ENCODE data around the gene SFSWAP.
"Not testable (repeated sequence)": the region's sequence is repeated elsewhere in the genome, so short reads cannot be mapped to it uniquely, and the experiment has no call there.

Gene SFSWAP

DNA sequence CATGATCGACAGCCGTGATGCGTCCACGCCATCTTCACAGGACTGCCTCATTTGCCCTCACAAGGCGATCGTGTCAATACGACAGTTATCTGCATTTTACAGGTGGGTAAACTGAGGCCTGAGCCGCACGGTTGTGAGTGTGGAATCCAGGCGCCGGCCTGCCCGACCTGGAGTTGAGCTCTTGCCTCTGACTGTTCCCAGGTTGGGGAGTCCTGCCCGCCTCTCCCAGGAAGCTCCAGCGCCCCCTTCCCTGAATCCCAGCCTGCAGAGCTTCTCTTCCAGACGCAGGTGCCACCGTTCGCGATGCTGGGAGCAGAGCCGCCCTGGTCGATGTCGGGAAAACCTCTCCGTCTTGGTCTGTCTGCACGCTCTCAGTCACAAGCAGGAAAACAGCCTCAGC is 31.1 kb upstream of the SFSWAP start:
- not testable (repeated sequence) for DNase-seq (ENCODE audit: low spot score)

DNA sequence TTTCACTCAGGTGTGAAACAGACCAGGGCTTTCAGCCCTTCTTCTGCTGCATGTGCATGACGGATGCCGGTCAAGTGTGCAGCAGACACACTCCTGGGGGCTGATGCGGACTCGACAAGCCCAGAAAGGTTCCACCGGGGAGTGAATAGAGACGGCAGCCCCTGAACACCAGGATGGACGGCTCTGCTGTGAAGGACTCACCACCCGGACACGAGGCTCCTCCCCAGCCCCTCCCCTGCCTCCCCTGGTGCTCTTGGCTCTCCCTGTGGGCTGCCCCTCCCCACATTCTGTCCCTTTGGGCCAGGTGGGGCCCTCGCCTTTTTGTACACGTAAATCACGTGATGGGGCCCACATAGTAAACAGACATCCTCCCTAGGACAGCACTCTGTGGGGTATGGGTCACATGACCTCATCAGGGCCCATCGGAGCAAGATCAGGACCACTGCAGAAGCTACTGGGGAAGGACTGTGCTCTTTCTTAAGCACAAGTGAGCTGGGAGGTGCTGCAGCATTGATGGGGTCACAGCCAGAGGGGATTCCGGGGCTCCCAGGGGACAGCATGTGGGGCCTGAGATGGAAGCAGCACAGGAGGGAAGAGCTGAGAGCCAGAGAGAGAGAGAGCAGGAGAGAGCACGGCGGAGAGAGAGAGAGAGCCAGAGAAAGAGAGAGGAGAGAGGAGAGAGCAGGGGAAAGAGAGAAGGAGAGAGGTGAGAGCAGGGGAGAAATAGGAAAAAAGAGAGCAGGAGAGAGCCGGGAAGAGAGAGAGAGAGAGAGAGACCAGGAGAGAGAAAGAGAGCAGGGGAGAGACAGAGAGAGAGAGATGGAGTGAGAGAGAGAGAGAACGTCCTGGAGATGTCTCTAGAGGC is 30.3 kb upstream of the SFSWAP start:
- DNase-seq (ENCODE audit: low spot score): not testable (repeated sequence)

- no peak for DNase-seq (ENCODE audit: low spot score)
Measured at GRCh38 chr12:131681257-131681620, 29.7 kb upstream of the SFSWAP start.

- not testable (repeated sequence) for DNase-seq (ENCODE audit: low spot score)
Measured at GRCh38 chr12:131681746-131682509, 29.0 kb upstream of the SFSWAP start.

DNA sequence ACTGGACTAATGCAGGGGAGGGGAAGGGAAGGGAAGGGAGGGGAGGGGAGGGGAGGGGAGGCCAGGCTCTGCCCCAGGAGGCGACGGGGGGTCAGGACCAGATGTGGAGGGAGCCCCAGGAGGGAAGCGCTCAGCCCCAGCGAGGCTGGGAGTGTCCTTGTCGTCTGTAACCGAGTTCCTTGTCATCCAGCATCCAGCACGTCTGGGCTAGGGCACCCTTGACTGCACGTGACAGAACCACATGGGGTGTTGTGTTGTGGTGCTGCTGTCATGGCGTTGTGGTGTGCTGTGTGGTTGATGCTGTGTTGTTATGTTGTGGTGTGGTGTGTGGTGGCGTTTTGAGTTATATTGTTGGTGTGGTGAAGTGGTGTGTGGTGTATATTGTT is 28.4 kb upstream of the SFSWAP start:
- no peak for DNase-seq (ENCODE audit: low spot score)

DNA sequence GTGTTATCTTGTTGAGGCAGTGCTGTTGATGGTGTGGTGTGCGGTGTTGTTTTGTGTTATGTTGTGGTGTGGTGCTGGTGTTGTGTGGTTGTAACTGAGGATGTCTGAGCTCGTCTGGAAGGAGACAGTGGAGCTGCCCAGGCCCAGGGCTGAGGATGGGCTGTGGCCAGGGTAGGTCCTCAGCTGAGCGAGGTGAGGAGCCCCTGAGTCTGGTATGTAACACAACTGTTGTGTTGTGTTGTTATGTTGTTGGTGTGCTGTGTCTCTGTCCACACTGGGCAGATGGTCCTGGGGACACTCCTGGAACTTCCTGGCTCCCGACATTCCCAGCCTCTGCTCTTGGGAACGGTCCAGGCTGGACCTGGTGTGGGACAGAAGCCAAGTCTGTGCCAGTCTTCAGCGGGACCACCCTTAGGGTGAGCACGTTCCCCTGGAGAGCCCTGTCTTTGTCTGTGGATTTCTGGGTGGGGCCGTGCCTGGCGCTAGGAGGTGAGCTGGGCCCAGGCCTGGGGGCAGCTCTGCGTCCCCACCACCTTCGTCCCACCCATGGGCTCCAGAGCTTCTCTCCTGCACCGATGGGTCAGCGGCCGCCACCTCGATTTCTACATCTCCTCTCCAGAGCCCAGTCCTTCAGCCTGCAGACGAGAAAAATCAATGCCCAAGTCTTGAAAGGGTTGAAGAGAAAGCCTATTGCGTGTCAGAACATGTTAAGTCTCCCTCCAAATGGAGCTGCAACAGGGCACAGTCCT is 27.4 kb upstream of the SFSWAP start:
- DNase-seq (ENCODE audit: low spot score): no peak

GRCh38 chr12:131684015-131684725 is 26.7 kb upstream of the SFSWAP start:
- no peak for DNase-seq (ENCODE audit: low spot score)

DNA sequence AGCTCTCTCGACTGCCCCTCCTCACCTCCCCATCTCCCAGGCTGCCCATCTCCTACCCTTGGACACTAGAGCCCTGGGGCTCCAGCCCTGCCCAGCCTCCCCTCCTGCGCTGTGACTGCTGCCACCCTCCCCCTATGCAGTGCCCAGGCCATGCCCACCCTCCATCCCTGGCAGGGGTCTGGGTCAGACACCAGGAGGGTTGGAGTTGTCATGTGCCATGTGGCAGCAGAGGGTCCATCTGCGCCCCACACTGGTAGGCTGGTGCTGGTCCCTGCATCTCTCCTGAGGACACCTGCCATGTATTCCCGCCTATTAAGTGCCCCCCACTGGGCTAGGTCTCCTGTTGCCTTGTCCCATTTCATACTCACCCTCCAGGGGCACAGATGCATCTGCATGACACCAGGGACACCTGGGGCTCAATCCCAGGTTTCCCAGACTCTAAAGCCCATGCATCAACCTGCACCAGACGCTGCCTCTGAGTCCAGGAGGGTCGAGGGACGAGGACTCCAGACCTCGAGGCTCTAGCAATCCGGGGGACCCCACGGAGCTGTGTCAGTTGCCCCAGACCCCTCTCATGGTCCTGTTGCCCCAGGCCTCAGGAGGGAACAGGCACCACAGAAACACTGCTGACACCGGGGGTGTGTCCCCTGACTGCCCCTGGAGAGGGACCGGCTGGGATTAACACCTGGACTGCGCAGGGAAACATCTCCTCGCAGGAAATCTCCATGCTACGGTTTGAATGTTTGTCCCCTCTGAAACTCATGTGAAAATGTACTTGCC is 23.4 kb upstream of the SFSWAP start:
- DNase-seq (ENCODE audit: low spot score): no peak

GRCh38 chr12:131688131-131688844 is 22.6 kb upstream of the SFSWAP start:
- no peak for DNase-seq (ENCODE audit: low spot score)

DNA sequence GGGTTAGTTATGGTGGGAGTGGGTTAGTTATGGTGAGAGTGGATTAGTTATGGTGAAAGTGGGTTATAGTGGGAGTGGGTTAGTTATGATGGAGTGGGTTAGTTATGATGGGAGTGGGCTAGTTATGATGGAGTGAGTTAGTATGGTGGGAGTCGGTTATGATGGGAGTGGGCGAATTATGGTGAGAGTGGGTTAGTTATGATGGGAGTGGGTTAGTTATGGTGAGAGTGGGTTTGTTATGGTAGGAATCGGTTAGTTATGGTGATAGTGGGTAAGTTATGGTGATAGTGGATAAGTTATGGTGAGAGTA is 22.1 kb upstream of the SFSWAP start:
- DNase-seq (ENCODE audit: low spot score): no peak

GRCh38 chr12:131690320-131690719 is 20.6 kb upstream of the SFSWAP start:
- no peak for DNase-seq (ENCODE audit: low spot score)

- no peak for DNase-seq (ENCODE audit: low spot score)
Measured at GRCh38 chr12:131692431-131692830, 18.5 kb upstream of the SFSWAP start.

DNA sequence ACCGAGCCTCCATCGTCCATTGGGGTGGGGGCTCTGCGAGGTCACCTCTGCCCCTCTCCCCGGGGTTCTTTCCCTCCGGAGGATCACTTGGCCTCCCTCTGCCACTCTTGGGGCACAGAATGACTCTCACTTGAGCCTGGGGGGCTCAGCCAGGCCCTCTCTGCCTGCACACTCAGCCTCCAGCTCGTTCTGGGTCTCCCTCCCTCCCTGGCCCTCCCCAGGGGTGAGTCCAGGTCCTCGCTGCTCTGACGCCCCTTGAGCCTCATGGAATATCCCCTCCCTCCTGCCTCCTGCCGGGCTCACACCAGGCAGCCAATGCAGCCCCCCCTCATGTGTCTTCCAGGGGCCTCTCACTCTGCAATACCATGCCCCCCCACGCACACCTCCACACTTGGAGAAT is 17.7 kb upstream of the SFSWAP start:
- DNase-seq (ENCODE audit: low spot score): no peak

GRCh38 chr12:131694116-131694838 is 16.6 kb upstream of the SFSWAP start:
- no peak for DNase-seq (ENCODE audit: low spot score)

DNA sequence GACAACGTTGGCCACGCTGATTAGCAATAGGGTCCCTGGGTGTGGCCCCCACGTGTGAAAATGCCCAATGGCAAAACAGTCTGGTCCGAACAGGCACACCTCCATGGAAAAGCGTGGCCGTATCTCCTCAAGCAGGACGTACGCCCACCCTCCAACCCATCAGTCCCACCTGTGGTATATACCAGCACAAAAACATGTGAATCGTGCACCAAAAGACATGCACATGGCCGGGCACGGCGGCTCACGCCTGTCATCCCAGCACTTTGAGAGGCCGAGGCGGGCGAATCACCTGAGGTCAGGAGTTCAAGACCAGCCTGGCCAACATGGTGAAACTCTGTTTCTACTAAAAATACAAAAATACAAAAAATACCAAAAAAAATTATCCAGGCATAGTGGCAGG is 14.9 kb upstream of the SFSWAP start:
- DNase-seq (ENCODE audit: low spot score): no peak

DNA sequence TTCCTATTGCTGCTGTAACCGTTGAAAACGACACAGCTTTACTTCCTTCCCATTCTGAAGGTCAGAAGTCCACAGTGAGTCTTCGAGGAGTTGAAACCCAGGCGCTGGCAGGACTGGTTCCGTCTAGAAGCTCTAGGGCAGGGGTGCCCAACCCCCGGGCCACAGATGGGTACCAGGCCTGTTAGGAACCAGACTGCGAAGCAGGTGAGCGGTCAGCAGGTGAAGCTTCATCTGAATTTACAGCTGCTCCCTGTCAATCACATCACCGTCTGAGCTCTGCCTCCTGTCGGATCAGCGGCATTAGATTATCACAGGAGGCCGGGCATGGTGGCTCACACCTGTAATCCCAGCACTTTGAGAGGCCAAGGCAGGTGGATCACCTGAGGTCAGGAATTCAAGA is 12.6 kb upstream of the SFSWAP start:
- no peak for DNase-seq (ENCODE audit: low spot score)

DNA sequence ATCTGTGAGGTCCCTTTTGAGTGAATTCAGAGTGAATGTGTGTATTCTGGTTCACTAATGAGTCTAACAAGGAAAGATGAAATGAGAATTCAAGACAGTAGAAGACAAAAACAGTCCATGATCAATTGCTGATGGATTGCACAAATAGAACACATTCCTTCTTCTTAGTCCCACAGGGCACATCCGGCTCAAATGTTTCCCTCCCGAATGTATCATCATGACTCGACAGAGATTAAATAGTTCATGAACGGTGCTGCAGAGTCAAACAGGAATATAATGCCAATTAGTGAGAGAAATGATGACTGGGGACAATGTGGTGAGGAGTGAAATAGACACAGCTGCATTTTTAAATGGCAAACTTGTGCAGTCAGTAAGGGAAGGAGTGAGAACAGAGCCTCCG is 11.5 kb upstream of the SFSWAP start:
- no peak for DNase-seq (ENCODE audit: low spot score)

GRCh38 chr12:131700271-131700670 is 10.6 kb upstream of the SFSWAP start:
- no peak for DNase-seq (ENCODE audit: low spot score)

GRCh38 chr12:131701705-131702572 is 9.0 kb upstream of the SFSWAP start:
- no peak for DNase-seq (ENCODE audit: low spot score)
